Endothelial cell of umbilical vein (primary cell): ENCODE measurements around the gene MORN5.

ENCODE experiments used
- CTCF ChIP-seq, 2 donors: IDR thresholded peaks; 1 replicate in 1 of 2; 2 replicates in 1 of 2; pipeline ENCODE4 v1.5.1; 2011; ENCODE audit warnings: low read length in 2 of 2, mild to moderate bottlenecking in 2 of 2, moderate library complexity in 2 of 2, control low read depth in 1 of 2, inconsistent platforms in 1 of 2, low read depth in 1 of 2; ENCODE audit not compliant: insufficient read depth in 1 of 2; ENCODE audit errors: extremely low read depth in 1 of 2
- EZH2 ChIP-seq: IDR thresholded peaks from 2 replicates; pipeline ENCODE4 v1.6.1; 2012; ENCODE audit warnings: borderline replicate concordance, low read depth, mild to moderate bottlenecking, moderate library complexity, low read length, inconsistent platforms; ENCODE audit not compliant: severe bottlenecking
- GATA2 ChIP-seq: IDR thresholded peaks from 2 replicates; pipeline ENCODE4 v1.7.0; 2011; ENCODE audit warnings: low read depth, mild to moderate bottlenecking, moderate library complexity, mixed read lengths, low read length; ENCODE audit not compliant: insufficient read length, insufficient read depth
- JUN ChIP-seq: IDR thresholded peaks from 2 replicates; pipeline ENCODE4 v1.6.1; 2011; ENCODE audit warnings: borderline replicate concordance, low read depth; ENCODE audit not compliant: insufficient read length, insufficient read depth
- MAX ChIP-seq: IDR thresholded peaks from 2 replicates; pipeline ENCODE4 v1.6.1; 2011; ENCODE audit not compliant: insufficient read depth, insufficient read length
- MYC ChIP-seq: IDR thresholded peaks from one replicate; pipeline ENCODE4 v1.6.1; 2011; ENCODE audit warnings: mild to moderate bottlenecking, low read depth, low read length
- POLR2A ChIP-seq: IDR thresholded peaks from 2 replicates; pipeline ENCODE4 v1.6.1; 2012; ENCODE audit warnings: low read depth, mild to moderate bottlenecking, control low read depth, low read length
- POLR2AphosphoS5 ChIP-seq: IDR thresholded peaks from 2 replicates; pipeline ENCODE4 v1.6.1; 2012; ENCODE audit warnings: low read depth, mild to moderate bottlenecking, control low read depth, low read length, moderate library complexity; ENCODE audit not compliant: insufficient read depth

GRCh38 chr9:122207096-122207495 is 47.4 kb downstream of the MORN5 start:
- TF ChIP-seq CTCF (IDR thresholded peaks at IDR 0.05; ENCODE audit: extremely low read depth in 1 of 2, insufficient read depth in 1 of 2, low read depth in 1 of 2, low read length in 2 of 2) = no peak
- no peak for TF ChIP-seq EZH2
- no peak for TF ChIP-seq MYC
- no peak for TF ChIP-seq MAX
- TF ChIP-seq POLR2AphosphoS5 = no peak
- no peak for TF ChIP-seq POLR2A
- no peak for TF ChIP-seq JUN
- TF ChIP-seq GATA2 = no peak
